Activated CD4-positive, alpha-beta T cell treated with anti-CD3 and anti-CD28 coated beads for 24 hours (primary cell): ENCODE measurements around the gene SETD2.
"Not testable (repeated sequence)": the region's sequence is repeated elsewhere in the genome, so short reads cannot be mapped to it uniquely, and the experiment has no call there.

Experiments
- DNase-seq, 2 donors: peaks; one replicate each; pipeline ENCODE4 v3.0.0-alpha.2; 2020; ENCODE audit warnings: low read depth in 2 of 2

The SETD2 gene

GRCh38 chr3:47036145-47036544 lies 127.8 kb downstream of the SETD2 start:
- DNase-seq, result no peak

DNA sequence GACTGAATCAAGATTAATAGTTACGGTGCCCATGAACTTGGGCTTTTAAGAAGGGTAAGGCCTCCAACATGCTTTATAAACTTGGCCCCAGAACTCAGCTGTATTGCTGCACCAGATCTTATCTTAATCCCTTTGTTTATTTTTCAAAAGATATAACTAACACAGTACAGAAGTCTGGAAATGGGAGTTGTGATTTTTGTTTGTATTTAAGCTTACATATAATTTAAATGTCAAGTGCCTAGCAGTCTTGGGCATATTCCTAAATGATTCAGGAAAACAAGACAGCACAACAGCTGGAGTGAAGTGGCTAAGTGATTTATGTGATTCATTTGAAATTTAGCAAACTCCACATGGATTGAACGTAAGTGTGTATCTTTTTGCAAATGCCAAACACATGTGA lies 128.3 kb downstream of the SETD2 start:
- no peak for DNase-seq

- DNase-seq, result no peak
Measured at GRCh38 chr3:47034868-47035489, 128.9 kb downstream of the SETD2 start.

- not testable (repeated sequence) for DNase-seq
Measured at GRCh38 chr3:47031041-47031440, 132.9 kb downstream of the SETD2 start.

- no peak for DNase-seq
Measured at GRCh38 chr3:47028667-47029066, 135.2 kb downstream of the SETD2 start.

GRCh38 chr3:47028146-47028545 lies 135.8 kb downstream of the SETD2 start:
- DNase-seq, result no peak

DNA sequence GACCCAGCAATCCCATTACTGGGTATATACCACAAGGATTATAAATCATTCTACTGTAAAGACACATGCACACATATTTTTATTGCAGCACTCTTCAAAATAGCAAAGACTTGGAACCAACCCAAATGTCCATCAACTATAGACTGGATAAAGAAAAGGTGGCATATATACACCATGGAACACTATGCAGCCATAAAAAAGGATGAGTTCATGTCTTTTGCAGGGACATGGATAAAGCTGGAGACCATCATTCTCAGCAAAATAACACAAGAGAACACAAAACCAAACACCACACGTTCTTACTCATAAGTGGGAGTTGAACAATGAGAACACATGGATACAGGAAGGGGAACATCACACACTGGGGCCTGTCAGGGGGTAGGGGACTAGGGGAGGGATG lies 137.5 kb downstream of the SETD2 start:
- not testable (repeated sequence) for DNase-seq

GRCh38 chr3:47024932-47025331 lies 139.0 kb downstream of the SETD2 start:
- DNase-seq, result no peak

DNA sequence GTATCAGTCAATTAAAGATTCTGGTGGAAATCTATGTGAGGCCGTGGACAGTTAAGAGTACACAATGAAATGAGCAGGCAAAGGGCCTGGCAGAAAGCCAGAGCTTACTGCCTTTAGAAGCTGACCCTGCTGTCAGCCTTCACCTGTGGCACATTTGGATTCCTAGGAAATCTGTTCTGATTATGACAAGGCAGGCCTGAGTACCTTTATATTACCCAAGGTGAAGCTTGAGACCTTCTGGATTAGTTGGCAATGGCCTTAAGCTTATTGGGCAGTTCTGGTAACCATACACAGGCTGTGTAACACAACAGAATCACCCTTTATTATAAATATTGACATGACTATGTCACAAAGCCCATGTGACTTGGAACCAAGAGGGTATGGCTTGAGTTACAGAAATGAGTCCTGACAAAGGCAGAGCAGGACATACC lies 141.3 kb downstream of the SETD2 start:
- DNase-seq, result no peak

DNA sequence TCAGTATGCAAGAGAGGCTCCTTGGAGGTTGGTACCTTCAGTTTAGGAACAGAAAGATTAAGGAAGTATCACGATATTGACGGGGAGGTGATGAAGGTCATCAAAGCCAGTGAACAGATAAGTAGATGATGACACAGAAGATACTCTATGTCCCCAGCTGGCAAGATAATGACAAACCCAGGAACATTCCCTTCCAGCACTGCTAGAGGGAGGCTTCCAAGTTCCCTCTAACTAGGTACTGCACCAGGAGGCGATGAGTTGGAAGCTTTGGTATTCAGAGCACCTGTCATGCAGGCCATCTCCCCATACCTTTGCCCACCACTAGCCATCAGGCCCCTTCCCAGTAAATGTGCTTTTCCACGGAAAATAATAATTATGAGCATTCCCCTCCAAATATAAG lies 143.6 kb downstream of the SETD2 start:
- DNase-seq, result no peak

- DNase-seq, result no peak
Measured at GRCh38 chr3:47019201-47019600, 144.7 kb downstream of the SETD2 start.

GRCh38 chr3:47018269-47018611 lies 145.7 kb downstream of the SETD2 start:
- no peak for DNase-seq

DNA sequence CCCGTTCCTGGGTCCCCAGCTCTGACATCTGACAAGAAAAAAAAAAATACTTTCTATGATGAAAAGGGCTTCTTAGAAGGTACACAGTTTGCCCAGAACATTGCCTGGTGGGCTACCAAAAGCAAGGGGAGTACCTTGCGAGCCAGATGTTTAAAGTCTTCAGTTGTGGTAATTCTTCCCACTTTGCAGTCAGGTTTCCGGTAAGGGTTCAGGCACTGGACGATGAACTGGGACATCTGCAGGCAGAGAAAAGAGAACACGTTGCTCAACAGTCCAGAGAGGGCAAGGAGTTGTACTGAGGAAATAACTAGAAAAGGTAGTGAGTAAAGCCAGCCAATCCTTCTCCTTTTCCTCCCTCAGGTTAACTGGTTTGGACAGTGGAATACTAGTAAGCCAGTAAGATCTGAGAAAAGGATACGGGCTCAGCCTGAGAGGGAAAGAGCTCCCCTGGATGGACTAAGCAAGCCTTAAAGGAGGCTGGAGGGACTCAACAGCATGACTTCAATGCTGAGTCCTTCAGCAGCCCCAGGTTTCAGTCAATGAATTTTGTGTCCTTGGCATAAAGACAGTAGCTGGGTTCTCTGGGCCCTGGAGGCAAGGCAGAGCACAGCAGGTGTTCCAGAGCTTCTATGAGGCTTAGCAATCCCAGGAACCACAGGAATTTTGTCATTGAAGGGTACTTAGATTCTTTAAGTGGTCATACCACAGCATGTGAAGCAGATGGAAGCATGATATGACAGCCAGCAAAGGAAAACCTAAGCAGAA lies 146.2 kb downstream of the SETD2 start:
- no peak for DNase-seq

DNA sequence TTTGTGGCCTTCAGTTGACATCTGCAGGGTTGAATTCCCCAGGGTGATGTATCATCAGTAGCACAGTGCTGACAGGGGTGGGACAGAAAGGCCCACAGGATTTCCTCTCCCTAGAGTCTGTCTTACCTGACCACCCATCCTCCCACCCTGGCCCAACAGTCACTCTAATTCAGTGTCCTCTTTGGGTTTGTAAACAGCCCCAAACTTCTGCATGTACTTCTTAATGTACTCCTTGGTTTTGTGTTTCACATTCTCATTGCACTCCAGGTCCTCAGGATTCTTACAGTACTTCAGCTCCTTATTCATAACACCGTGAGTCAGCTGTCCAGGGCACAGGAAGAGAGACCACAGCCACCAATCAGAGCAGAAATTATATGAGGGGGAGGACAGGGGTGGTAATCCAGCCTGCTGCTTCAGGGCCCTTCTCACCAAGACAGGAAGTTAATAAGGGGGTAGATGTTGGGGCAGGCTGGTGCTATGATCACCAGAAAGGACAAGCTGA lies 146.9 kb downstream of the SETD2 start:
- DNase-seq, result no peak

DNA sequence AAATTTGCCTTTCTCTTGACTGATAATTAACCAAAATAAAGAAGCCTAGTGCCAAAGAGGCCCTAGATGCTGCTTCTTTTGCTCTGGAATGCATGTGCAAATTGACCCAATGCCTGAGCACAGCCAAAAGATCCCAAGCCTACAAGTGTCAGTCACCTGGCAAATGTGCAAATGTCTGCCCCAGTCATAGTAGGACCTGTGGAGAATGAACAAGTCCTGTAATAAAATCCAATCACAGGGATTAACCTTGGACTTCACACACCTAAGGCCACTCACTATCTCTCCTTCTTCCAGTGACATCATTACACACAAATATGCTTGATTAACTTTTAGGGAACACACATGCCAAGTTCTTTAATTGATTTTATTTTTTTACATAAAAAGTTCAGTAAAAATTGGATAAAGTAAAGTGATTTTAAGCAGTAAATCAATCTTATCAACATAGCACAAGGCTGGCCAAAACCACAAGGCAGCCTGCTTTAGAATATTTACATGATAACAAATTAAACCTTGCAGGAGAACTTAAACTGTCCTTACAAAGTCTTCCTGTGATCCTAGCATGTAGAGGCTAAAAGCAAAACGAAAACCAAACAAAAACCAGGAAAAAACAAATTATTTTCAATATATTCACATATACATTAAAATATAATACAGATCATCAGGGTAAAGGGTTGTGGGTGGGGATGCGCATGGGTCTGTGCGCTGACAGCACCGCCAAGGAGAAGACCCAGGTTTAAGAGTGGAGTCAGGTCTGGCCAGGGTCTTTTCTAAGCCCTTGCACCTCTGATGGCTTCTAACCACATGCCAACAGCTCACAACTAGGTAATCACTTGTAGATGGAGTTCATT lies 147.6 kb downstream of the SETD2 start:
- DNase-seq, result no peak

DNA sequence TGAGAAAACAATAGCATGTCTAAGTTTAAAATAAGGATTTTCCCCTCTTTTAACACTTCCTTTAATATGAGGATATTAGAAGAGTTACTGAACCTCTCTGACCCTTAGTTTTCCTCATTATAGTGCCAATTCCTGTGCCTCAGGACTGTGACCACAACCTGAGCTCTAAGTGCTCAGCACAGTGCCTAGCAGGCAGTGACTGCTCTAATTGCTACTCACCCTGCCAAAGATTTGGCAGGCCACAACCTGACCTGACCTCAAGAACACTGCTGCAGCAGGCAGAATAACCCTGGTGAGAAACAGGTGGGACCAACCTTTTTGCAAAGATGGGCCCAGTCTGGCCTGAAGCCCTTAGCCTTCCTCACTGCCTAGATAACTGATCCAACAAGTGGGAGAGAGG lies 148.8 kb downstream of the SETD2 start:
- DNase-seq, result no peak

DNA sequence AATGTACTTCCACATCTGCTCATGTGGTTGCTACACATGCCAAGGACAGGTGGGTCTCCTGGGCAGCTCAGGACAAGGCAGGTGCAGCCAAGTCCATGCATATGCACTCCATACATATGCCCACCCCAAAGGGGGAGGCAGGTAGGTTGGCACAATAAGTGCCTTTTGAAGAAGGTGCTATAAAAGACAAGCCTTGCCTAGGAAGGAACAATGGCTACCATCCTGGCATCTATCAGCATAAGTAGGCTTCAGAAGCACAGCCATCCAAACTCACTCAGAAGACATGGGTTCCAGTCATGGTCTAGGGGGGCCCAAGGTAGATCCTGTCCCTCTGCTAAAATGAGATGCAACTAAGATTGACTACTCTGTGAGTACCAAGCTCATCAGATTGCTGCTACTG lies 149.9 kb downstream of the SETD2 start:
- DNase-seq, result no peak

- DNase-seq, result no peak
Measured at GRCh38 chr3:47013231-47013630, 150.7 kb downstream of the SETD2 start.

- DNase-seq, result no peak
Measured at GRCh38 chr3:47012342-47013230, 151.3 kb downstream of the SETD2 start.

DNA sequence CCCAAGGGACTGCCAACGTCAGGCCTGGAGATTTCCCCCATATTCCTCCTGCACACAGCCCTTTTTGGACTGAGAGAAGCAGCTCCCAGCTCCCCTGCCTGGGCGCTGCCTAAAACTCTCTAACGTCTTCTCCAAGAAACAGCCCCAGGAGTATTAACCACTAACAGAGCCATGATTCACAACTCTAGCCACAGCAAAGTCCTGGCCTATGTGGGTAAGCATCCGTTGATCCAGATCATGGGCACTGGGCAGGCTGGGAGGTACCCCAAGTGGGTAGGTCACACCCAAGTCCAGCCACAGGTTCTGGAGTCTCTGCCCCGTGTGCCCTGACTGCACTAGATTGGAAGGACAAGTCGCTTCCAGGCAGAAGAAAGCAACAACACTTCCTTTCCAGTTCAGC lies 152.5 kb downstream of the SETD2 start:
- DNase-seq, result no peak

GRCh38 chr3:47010910-47011309 lies 153.0 kb downstream of the SETD2 start:
- DNase-seq, result no peak
